ENCODE data around the gene DHCR7.

Gene DHCR7

DNA sequence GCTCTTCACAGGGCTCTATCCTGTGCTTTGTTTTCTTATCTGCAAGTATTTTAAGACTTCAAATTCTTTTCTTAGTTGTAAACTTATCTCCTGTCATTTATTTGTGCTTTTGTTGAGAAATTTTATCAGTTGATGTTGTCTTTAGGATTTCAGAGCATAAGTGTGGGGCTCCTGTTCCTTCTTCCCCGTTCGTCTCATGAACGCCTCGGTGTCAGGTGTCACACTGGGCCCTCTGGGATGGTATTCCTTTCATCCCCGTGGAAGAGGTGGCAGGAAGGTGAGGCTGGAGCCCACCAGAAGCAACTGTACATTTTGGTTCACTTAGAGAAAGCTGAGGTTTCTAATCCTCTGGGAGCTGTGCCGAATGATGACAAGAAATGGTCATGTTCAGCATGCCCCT, 22.8 kb upstream of the DHCR7 start:
- no peaks in the 10 kb centered on the region for H3K4me1 Mint-ChIP-seq
- peaks cover 83% of the 10 kb centered on the region for H3K36me3 Mint-ChIP-seq
- no peak overlapping the region for H3K27ac Mint-ChIP-seq
- no peak overlapping the region for H3K4me3 Mint-ChIP-seq
- no peak for ATAC-seq
- H3K9me3 Mint-ChIP-seq: no peaks in the 10 kb centered on the region
- H3K27me3 Mint-ChIP-seq: no peaks in the 10 kb centered on the region

DNA sequence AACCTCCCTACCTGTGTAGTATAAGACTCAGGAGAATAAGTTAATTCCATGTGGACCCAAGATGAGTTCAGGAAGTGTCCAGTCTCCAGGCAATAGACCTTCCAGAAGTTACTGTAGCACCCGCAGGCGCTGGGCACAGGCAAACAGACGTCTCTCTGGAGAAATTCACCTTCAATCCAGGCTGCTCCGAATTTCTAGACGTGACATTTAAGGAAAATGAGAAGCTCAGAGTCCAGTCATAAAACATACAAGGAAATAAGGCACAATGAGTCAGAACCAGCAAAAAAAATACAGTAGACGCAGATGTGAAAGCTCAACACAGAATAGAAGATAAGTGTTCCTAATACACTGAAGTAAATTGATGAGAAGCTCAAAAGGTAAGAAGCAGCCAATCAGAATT, 19.0 kb upstream of the DHCR7 start:
- no peak for ATAC-seq
- no peaks in the 10 kb centered on the region for H3K9me3 Mint-ChIP-seq
- H3K27me3 Mint-ChIP-seq: no peaks in the 10 kb centered on the region
- H3K27ac Mint-ChIP-seq: no peak overlapping the region
- peaks cover 21% of the 10 kb centered on the region for H3K4me1 Mint-ChIP-seq
- H3K36me3 Mint-ChIP-seq: peaks cover 77% of the 10 kb centered on the region
- no peak overlapping the region for H3K4me3 Mint-ChIP-seq

DNA sequence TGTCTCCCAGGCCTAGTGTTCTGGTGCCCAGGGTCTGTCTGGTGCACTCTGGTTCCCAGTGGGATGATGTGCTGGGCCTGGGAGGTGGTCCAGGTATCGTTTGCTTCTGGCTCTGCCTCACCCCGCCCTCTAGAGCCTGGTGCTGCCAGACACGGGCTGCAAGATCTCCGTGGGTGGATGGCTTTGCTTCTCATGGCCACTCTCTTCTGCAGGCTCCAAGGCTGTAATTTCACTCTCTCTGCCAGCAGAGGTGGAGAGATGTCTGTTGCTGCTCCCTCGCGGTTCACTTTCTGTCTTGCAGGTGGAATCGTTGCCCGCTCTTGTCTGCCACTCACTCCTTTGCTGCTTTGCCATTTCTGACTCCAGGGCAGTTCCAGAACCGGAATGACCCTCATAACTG, 18.2 kb upstream of the DHCR7 start:
- no peak for ATAC-seq
- H3K36me3 Mint-ChIP-seq: peaks cover 78% of the 10 kb centered on the region
- H3K4me1 Mint-ChIP-seq: peaks cover 21% of the 10 kb centered on the region
- H3K9me3 Mint-ChIP-seq: no peaks in the 10 kb centered on the region
- no peaks in the 10 kb centered on the region for H3K27me3 Mint-ChIP-seq
- H3K4me3 Mint-ChIP-seq: no peak overlapping the region
- no peak overlapping the region for H3K27ac Mint-ChIP-seq

DNA sequence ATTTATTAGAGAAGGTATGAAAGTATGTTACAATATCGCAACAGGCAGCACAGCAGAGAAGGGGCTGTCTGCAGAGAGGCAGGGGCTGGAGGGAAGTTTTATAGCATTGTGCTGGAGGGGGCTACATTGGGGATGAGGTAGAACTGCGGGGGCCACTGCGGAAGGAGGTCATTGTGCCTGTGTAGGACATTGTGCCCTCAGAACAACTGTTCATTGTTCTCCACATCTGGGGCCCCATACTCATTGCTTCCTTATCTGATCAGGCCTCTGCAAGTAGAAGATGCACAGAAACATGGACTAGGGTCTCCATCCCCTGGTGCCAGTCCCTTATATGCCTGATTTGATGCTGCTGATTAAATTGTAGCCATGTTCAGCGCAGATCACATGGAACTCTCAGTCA, 16.9 kb upstream of the DHCR7 start:
- H3K9me3 Mint-ChIP-seq: no peaks in the 10 kb centered on the region
- no peak overlapping the region for H3K27ac Mint-ChIP-seq
- no peak for ATAC-seq
- peaks cover 21% of the 10 kb centered on the region for H3K4me1 Mint-ChIP-seq
- H3K36me3 Mint-ChIP-seq: peaks cover 81% of the 10 kb centered on the region
- H3K27me3 Mint-ChIP-seq: no peaks in the 10 kb centered on the region
- no peak overlapping the region for H3K4me3 Mint-ChIP-seq

DNA sequence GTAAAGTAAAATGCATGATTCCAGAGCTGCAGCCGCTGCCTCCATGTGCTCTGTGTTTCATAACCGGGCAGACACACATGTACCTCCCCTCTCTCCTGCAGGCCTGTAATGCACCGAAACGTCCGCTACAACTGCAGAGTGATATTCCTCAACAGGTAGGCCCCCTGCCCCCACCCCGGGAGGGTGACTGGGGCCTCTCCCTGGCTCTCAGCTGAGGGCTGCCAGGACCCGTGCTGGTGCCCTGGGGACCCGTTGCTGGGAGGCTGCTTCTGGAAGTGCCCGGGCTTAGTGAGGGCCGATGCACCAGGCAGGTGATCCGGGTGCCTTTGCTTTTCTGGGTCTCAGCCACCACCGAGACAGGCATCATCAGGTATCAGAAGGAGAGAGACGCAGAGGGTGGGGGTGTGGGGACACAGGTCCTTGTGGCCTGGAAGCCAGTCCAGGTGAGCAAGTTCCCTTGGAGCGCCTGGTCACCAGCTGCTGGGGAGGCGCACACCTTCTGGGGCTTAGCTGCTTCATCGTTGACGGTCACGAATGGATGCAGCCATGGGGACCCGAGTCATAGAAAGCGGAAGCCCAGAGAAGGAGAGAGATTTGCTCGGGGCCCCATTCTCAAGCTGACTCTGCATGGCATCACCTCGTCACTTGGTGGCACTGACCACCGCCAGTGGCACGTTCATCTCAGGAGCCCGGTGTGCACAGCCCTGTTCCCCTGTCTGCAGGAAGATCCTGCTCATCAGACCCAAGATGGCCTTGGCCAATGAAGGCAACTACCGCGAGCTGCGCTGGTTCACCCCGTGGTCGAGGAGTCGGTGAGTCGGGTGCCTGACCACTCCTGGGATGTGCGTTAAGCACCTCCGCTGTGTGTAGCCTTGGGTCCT, 15.4 kb upstream of the DHCR7 start:
- no peaks in the 10 kb centered on the region for H3K9me3 Mint-ChIP-seq
- no peaks in the 10 kb centered on the region for H3K27me3 Mint-ChIP-seq
- H3K27ac Mint-ChIP-seq: no peak overlapping the region
- peaks cover 83% of the 10 kb centered on the region for H3K36me3 Mint-ChIP-seq
- H3K4me1 Mint-ChIP-seq: peaks cover 21% of the 10 kb centered on the region
- no peak for ATAC-seq
- no peak overlapping the region for H3K4me3 Mint-ChIP-seq

DNA sequence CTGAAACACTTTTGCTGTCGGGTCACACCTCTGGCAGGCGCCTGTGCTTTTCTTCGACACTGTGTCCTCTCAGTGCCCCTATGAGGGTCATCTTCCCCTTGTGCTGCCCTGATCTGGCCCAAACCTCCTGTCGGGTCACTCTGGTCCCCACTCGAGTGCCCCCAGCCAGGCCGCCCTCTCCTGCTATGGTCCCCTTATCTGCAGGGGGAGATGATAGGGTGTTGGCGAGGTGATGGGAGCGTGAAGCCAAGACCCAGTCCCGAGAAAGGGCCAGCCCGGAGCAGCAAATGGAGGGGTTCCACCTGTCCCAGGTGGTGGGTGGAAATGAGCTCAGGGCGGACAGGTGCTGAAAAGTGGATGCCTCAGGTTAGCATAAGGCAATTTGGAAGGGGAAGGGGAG, 14.5 kb upstream of the DHCR7 start:
- H3K4me3 Mint-ChIP-seq: no peak overlapping the region
- H3K4me1 Mint-ChIP-seq: peaks cover 21% of the 10 kb centered on the region
- ATAC-seq: no peak
- H3K36me3 Mint-ChIP-seq: peaks cover 83% of the 10 kb centered on the region
- H3K27ac Mint-ChIP-seq: no peak overlapping the region
- H3K9me3 Mint-ChIP-seq: no peaks in the 10 kb centered on the region
- no peaks in the 10 kb centered on the region for H3K27me3 Mint-ChIP-seq

DNA sequence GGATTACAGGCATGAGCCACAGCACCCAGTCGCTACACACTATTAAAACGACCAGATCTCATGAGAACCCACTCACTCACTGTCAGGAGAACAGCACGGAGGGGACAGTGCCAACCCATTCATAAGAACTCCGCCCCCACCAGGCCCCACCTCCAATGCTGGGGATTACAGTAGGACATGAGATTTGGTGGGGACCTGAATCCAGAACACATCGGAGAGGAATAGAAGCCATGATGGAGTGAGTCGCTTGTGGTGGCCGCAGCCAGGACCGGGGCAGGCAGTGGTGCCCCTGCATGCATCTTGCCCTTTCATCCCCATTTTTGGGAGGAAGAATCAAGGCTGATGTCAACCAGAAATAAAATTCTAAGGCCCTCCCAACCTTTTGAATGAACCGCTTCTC, 13.5 kb upstream of the DHCR7 start:
- H3K4me1 Mint-ChIP-seq: peaks cover 23% of the 10 kb centered on the region
- peaks cover 84% of the 10 kb centered on the region for H3K36me3 Mint-ChIP-seq
- no peaks in the 10 kb centered on the region for H3K27me3 Mint-ChIP-seq
- H3K4me3 Mint-ChIP-seq: no peak overlapping the region
- H3K9me3 Mint-ChIP-seq: no peaks in the 10 kb centered on the region
- no peak for ATAC-seq
- H3K27ac Mint-ChIP-seq: no peak overlapping the region

DNA sequence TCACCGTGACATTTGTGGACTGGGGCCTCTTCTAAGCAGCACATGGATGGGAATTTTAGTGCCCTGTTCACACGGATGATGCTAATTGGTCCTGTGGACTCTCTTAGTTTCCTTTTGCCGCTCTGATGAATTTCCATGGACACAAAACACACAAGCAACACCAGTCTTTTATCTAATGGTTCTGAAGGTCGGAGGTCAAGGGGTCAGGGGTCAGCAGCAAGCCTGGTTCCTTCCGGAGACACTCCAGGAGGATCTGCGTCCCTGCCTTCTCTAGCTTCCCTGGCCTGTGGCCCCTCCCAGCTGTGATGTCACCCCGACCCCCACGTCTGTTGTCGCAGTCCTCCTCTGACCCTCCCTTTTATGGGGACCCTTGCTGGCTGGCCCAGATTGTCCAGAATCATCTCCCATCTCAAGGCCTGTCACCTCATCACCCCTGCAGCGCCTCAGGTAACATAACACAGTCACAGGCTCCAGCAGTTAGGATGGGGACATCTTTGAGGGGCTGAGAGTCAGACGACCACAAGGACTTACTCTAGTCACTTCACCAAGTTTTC, 11.7 kb upstream of the DHCR7 start:
- H3K27ac Mint-ChIP-seq: no peak overlapping the region
- no peaks in the 10 kb centered on the region for H3K27me3 Mint-ChIP-seq
- no peak for ATAC-seq
- H3K36me3 Mint-ChIP-seq: peaks cover 91% of the 10 kb centered on the region
- no peak overlapping the region for H3K4me3 Mint-ChIP-seq
- H3K9me3 Mint-ChIP-seq: no peaks in the 10 kb centered on the region
- peaks cover 32% of the 10 kb centered on the region for H3K4me1 Mint-ChIP-seq

DNA sequence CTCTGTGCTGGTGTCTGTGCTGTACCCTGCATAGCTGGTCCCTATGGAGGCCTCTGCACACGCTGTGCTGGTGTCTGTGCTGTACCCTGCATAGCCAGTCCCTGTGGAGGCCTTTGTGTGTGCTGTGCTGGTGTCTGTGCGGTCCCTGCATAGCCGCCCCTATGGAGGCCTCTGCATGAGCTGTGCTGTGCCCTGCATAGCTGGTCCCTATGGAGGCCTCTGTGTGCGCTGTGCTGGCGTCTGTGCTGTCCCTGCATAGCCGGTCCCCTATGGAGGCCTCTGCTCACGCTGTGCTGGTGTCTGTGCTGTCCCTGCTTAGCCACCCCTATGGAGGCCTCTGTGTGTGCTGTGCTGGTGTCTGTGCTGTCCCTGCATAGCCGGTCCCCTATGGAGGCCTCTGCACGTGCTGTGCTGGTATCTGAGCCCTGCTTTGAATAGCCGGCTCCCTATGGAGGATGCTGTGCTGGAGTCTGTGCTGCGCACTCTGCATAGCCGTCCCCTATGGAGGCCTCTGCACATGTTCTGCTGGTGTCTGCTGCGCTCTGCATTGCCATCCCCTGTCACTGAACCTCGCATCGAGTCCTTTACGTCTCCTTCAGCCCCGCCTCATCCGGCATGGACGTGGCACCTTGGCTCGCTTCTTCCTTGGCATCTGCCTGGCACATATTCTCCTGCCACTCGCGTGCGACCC, 11.0 kb upstream of the DHCR7 start:
- H3K27me3 Mint-ChIP-seq: no peaks in the 10 kb centered on the region
- H3K4me1 Mint-ChIP-seq: peaks cover 31% of the 10 kb centered on the region
- ATAC-seq: no peak
- peaks cover 92% of the 10 kb centered on the region for H3K36me3 Mint-ChIP-seq
- no peak overlapping the region for H3K4me3 Mint-ChIP-seq
- no peak overlapping the region for H3K27ac Mint-ChIP-seq
- H3K9me3 Mint-ChIP-seq: no peaks in the 10 kb centered on the region

DNA sequence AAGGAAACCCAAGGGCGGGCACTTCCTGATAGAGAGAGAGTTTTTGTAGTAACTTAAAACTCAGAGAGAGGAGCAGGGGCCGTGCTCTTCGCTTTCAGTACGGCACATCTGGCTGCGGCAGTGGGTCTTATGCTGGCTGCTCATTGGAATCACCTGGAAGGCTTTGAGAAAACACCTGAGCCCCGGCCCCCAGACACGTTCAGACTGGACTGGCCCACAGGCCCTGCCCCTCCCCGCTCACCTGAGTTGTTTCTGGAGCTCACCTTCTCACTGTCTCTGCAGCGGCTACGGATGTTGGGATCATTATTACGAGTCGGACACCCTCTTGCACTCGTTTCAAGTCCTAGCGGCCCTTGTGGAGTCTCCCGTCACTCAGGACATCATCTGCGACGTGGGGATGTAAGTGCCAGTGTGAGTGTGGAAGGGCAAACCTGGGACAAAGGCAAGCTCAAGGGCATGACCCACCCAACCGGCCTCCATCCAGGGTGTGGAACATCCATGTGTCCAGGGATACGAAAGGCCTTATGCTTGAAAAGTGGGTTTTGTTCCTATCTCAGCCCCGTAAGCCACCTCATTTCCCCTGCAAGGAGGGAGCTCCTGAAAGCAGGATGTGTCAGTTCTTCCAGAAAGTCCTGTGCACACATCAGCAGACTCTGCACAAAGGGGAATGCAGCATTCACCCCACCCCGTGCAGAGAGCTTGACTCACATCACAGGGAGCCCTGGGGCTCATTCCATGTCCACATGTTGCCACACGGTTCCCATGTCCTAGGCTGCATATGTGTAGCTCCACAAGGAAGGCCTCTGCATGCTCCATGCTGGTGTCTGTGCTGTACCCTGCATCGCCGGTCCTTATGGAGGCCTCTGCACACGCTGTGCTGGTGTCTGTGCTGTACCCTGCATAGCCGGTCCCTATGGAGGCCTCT, 10.2 kb upstream of the DHCR7 start:
- Mint-ChIP-seq H3K36me3 (peaks cover 84% of the 10 kb centered on the region), H3K27ac (no peak overlapping the region), H3K9me3 (no peaks in the 10 kb centered on the region), H3K4me3 (no peak overlapping the region), H3K27me3 (no peaks in the 10 kb centered on the region), H3K4me1 (peaks cover 29% of the 10 kb centered on the region)
- no peak for ATAC-seq

DNA sequence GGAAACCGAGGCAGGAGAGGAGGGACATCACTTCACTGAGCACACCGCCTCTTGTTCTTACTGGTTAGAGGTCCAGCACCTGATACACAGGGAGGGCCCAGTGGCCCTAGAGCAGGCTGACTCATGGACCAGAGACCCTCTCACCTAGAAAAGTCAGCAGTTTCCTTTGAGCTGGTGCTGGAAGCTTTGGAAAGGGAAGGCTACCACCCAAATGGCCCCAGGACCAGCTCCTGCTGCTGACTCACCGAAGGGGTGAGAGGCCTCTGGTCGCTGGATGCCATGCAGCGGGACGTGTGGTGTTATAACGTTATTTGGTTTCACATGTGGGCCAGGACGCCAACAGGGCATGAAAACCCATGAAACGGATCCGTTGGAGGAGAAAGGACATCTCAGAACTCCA, 8.6 kb upstream of the DHCR7 start:
- H3K27ac Mint-ChIP-seq: no peak overlapping the region
- H3K27me3 Mint-ChIP-seq: no peaks in the 10 kb centered on the region
- no peaks in the 10 kb centered on the region for H3K9me3 Mint-ChIP-seq
- peaks cover 36% of the 10 kb centered on the region for H3K4me1 Mint-ChIP-seq
- H3K36me3 Mint-ChIP-seq: peaks cover 68% of the 10 kb centered on the region
- no peak overlapping the region for H3K4me3 Mint-ChIP-seq
- no peak for ATAC-seq

DNA sequence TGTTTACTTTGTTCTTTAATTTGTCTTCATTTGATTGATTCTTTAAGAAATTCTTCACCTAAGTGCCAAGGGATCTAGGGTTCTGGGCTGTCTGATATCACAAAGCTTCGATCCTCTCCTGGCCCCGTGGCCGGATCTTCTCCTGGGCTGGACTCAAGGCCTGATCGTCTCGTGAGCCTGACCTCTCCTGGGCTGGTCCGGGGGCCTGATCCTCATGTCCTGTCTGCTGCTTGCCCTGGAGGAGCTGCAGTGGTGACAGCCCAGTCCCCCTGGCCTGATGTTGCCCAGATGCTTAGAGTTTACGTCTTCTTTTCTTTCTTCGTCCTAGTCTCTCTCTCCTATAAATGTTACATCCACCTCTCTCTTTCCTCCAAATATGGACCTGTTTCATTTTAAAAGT, 8.1 kb upstream of the DHCR7 start:
- H3K36me3 Mint-ChIP-seq: peaks cover 63% of the 10 kb centered on the region
- H3K4me1 Mint-ChIP-seq: peaks cover 40% of the 10 kb centered on the region
- no peak for ATAC-seq
- H3K27me3 Mint-ChIP-seq: no peaks in the 10 kb centered on the region
- no peaks in the 10 kb centered on the region for H3K9me3 Mint-ChIP-seq
- no peak overlapping the region for H3K4me3 Mint-ChIP-seq
- H3K27ac Mint-ChIP-seq: no peak overlapping the region

DNA sequence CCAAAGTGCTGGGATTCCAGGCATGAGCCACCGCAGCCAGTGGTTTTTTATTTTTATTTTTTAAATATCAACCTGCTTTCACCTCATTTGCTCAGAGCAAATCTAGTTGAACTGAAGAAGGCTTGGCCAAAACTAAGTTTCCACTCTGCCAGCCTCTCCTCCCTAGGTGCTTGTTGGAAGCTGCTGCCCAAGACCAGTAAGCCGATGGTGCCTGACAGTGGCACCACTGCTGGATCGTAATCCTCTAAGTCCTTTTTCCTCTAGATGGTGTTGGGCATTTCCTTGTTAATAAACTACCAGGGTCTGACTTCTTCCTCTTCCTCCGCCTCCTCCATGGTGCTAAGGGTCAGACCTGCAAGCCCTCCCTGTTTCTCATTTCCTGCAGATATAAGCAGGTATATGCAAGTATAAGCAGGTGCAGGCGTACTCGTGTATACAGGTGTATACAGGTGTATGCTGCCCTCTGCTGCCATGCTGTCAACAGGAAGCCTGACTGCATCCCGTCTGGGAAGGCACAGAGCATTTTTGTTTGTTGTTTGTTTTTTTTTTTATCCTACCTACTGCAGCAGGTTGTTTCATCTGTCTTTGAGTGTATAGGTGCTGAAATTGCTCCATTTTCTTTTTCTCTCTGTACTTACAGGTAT, 6.4 kb upstream of the DHCR7 start:
- Mint-ChIP-seq H3K9me3 (no peaks in the 10 kb centered on the region), H3K4me3 (peak overlapping the region; percentile 91), H3K4me1 (peaks cover 53% of the 10 kb centered on the region), H3K27me3 (no peaks in the 10 kb centered on the region), H3K27ac (peak overlapping the region; percentile 13), H3K36me3 (peaks cover 46% of the 10 kb centered on the region)
- ATAC-seq: no peak

DNA sequence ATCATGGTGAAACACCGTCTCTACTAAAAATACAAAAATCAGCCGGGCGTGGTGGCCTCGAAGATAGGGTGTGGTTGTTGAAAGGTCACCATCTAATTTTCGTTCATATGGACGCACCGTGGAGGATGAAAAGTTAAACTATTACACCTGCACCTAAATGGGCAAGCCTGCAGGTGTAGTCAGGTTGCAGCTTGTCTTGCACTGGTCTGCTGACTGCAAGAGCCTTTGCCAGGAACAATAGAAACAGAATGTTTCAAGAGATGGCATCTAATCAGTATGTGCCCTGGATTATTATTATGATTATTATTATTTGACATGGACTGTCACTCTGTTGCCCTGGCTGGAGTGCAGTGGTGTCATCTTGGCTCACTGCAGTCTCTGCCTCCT, 5.7 kb upstream of the DHCR7 start:
- peaks cover 42% of the 10 kb centered on the region for H3K36me3 Mint-ChIP-seq
- H3K4me1 Mint-ChIP-seq: peaks cover 60% of the 10 kb centered on the region

More for the DNA sequence above, 5.7 kb upstream of the DHCR7 start:
- Mint-ChIP-seq H3K9me3 (no peaks in the 10 kb centered on the region), H3K27me3 (no peaks in the 10 kb centered on the region), H3K4me3 (peak overlapping the region; percentile 91), H3K27ac (peak overlapping the region; percentile 67)
- ATAC-seq: no peak
